Uterus (tissue), 2 donors: Measurements from ENCODE around the gene CDC20.

Experiments used
- POLR2A ChIP-seq, 2 donors: fragments of 450-650 bp; IDR thresholded peaks; one replicate each; pipeline ENCODE4 v1.6.1; 2016; ENCODE audit warnings: antibody characterized with exemption in 2 of 2, mild to moderate bottlenecking in 1 of 2, moderate library complexity in 1 of 2
- TF ChIP-seq, protein P1 (sequence below), 4 experiments: fragments of 200-600 bp in 2 of 4; fragments of 450-650 bp in 2 of 4; sonication (generic) in 2 of 4; IDR thresholded peaks; one replicate each; pipeline ENCODE4 v1.5.1; 2016 to 2019; ENCODE audit warnings: antibody characterized with exemption in 4 of 4, mild to moderate bottlenecking in 2 of 4, moderate library complexity in 1 of 4

GRCh38 chr1:43349594-43350306, 9.0 kb upstream of the CDC20 start:
- TF ChIP-seq, protein P1, sequence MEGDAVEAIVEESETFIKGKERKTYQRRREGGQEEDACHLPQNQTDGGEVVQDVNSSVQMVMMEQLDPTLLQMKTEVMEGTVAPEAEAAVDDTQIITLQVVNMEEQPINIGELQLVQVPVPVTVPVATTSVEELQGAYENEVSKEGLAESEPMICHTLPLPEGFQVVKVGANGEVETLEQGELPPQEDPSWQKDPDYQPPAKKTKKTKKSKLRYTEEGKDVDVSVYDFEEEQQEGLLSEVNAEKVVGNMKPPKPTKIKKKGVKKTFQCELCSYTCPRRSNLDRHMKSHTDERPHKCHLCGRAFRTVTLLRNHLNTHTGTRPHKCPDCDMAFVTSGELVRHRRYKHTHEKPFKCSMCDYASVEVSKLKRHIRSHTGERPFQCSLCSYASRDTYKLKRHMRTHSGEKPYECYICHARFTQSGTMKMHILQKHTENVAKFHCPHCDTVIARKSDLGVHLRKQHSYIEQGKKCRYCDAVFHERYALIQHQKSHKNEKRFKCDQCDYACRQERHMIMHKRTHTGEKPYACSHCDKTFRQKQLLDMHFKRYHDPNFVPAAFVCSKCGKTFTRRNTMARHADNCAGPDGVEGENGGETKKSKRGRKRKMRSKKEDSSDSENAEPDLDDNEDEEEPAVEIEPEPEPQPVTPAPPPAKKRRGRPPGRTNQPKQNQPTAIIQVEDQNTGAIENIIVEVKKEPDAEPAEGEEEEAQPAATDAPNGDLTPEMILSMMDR (IDR thresholded peaks at IDR 0.05) = no peak
- no peak for TF ChIP-seq POLR2A (IDR thresholded peaks at IDR 0.05)
